Measurements from ENCODE around the gene WDR36.
A peak's percentile ranks its signal among the peaks of the same experiment; 100 is the strongest.
"Not testable (repeated sequence)": the region's sequence is repeated elsewhere in the genome, so short reads cannot be mapped to it uniquely, and the experiment has no call there.

The WDR36 gene

GRCh38 chr5:111138096-111138495, 45.9 kb downstream of the WDR36 start:
- no peak for DNase-seq

GRCh38 chr5:111141471-111141870, 49.3 kb downstream of the WDR36 start:
- not testable (repeated sequence) for DNase-seq

- DNase-seq, result no peak
Measured at GRCh38 chr5:111142932-111143331, 50.8 kb downstream of the WDR36 start.

- no peak for DNase-seq
Measured at GRCh38 chr5:111143910-111144309, 51.8 kb downstream of the WDR36 start.

DNA sequence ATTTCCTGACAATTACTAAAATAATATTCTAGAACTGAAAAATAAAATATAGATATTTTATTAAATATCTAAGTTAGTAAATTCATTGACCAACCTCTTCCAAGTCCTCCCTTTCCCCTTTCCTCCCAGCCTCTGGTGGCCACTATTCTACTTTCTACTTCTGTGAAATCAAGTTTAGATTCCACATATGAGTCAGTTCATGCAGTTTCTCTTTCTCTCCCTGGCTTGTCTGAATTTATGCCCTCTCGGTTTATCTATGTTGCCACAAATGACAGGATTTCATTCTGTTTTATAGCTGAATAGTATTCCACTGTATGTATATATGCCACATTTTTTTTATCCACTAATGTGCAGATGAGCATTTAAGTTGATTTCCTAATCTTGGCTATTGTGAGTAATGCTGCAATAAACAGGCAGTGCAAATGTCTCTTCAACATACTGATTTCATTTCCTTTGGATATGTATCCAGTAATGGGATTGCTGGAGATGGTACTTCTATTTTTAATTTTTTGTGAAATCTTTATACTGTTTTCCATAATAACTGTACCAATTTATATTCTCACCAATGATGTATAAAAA, 52.3 kb downstream of the WDR36 start:
- DNase-seq, result no peak

- no peak for DNase-seq
Measured at GRCh38 chr5:111146053-111146452, 53.9 kb downstream of the WDR36 start.

- DNase-seq, result no peak
Measured at GRCh38 chr5:111147502-111147901, 55.4 kb downstream of the WDR36 start.

DNA sequence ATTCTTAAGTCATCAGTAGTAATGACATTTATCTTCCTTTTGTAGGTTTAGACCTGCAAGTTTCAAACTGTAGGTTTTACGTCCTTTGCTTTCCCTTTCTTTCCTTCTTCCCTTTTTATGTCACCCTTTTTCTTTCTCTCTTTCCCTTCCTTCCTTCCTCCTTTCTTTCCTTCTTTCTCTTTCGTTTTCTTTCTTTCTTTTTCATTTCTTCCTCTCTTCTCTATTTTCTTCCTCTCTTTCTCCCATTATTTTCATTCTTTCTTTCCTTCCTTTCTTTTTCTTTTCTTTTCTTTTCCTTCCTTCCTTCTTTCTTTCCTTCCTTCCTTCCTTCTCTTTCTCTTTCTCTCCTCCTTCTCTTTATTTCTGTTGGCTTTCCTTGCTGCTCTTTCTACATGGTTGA, 59.9 kb downstream of the WDR36 start:
- no peak for DNase-seq

DNA sequence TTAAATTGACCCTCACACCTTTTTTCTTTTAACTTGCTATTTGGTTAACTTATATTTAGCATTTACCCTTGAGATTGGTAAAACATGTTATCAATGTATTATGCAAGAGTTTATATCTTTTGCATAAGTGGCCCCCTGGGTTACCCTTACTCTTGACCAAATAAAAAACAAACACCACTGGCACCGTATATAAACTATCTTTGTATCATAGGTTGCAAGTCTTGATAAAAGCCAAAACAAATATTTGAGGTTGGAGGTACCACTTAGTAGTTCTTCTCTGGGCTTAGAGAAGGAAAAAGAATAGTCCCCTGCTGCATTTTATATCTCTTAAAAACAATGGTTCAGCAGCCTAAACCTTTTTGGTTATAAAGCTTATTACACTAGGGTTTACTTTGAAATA, 61.3 kb downstream of the WDR36 start:
- no peak for DNase-seq

DNA sequence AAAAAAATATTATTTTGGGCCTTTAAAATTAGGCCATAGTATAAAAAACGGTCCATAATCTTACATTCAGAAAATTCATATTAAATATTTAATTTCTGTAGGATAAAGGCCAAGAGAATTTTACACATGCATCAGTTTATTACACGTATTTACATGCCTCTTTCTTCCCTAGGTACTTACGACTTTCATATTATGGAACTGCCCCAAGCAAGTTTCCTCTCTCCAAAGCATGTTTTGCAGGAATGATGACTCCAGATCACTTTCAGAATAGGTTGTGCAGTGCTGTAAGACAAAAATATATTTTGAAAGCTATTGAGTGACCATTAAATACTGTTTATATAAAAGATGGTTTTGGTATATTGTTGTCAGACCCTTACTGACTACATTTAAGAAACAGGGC, 61.8 kb downstream of the WDR36 start:
- DNase-seq, result no peak

DNA sequence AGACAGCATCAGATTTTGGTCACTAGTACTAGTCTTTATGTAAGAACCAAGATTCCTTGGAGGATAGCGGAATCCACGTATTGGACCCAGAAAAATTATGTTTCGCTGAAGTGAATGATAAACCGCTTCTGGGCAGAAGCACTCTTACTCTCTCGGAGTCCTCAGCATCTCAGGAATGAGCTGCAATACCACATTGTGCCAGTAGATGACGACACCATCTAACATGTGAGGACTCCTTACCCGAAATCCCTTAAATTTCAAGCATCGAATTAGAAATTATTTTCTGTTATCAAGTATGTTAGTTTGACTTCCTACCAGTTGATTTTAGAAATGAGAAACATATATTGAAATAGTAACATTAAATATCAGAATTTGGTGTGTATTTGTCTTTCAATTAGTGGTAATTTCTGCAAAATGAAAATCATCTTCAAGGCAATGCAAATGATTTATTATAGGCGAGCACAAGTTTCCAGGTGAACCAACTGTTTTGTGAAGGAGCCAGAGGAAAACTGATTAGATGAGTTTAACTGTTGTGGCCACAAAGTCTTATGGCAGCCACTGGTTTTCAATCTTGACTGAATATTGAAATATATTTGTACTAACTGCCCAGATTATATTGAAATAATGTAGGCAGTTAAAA, 66.1 kb downstream of the WDR36 start:
- DNase-seq, result peak; percentile 82

DNA sequence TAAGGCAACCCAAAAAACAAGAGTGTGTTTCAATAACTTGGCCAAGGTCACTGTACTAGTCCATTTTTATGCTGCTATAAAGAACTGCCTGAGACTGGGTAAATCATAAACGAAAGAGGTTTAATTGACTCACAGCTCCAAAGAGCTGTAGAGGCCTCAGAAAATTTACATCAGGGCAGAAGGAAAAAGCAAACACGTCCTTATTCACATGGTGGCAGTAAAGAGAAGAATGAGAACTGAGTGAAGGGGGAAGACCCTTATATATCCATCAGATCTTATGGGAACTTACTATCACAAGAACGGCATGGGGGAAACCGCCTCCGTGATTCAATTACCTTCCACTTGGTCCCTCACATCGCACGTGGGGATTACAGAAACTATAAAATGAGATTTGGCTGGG, 67.7 kb downstream of the WDR36 start:
- no peak for DNase-seq

DNA sequence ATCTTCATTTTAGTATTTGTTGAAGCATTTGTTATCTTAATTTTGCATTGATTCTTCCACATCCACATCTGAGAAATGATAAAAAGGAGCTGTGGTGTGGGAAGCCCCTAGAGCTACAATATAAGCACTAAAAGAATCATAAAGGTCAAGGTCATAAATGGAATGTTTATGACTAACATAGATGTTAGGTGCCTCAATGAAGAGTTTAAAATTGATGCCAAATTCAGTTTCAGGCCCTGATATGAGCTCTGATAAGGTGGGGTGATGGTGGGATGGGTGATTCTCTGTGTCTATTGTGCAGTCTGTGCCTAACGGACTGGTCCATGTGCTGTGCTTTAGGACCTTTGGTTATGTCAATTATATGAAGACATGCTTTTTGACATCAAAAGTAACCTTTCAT, 70.9 kb downstream of the WDR36 start:
- DNase-seq, result no peak

DNA sequence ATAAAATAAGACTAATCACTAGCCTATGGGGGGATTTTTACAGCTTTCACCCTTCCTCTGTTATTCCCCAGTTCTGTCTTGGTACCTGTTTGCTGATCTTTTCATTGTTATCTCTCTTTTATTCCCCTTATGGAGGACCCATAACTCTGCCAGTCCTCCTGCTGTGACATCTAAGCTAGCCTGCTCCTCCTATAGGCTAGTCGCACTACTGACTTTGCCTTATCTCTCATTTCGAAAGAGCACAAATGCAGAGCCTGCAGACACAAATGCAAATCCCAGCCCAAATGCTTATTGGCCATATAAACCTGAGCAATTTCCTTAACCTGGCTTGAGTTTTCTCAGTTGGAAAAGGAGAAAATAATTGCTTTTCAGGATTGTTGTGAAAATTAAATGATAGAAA, 72.9 kb downstream of the WDR36 start:
- DNase-seq, result no peak

DNA sequence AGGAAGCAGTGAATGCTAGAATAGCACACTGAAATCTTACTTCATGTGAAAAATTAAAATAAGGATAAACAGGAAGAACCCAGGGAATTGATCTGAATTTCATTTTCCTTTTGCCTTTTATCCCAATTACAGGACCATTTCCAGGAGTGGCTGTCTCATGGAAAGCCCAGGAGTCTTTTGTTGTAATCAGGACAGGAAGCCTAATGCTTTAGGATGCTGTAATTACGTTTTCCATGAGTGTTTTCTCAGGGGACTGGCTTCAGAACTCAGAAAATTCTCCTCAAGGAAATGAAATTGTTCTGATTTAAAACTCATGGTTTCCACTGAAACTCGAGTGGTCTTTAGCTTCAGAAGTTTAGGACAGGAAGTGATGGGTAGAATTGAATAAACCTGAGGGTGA, 75.4 kb downstream of the WDR36 start:
- no peak for DNase-seq

- no peak for DNase-seq
Measured at GRCh38 chr5:111168608-111169007, 76.5 kb downstream of the WDR36 start.

- no peak for DNase-seq
Measured at GRCh38 chr5:111169269-111169668, 77.1 kb downstream of the WDR36 start.

DNA sequence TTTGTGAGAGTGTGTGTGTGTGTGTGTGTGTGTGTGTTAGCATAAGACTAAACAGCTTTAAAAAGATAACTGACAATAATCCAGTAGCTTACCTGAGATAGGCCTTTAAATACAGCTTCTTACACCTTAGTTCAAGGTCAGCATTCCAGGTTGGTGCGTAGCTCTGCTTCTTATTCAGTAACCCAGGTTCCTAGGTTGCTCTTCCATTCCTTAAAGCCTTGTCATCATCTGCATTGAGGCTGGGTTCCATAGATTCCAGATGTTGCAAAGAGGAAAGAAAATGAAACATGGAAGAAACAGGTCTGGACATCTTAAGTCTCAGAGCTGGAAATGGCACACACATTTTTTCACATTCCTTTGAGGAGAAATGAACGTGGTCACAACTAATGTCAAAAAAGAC, 78.1 kb downstream of the WDR36 start:
- no peak for DNase-seq

GRCh38 chr5:111172504-111172903, 80.4 kb downstream of the WDR36 start:
- DNase-seq, result no peak

- no peak for DNase-seq
Measured at GRCh38 chr5:111173476-111173875, 81.3 kb downstream of the WDR36 start.
